Myocyte (in vitro differentiated cells): ENCODE results near the gene PDE6H. TPM values are rescaled to one million over a fixed set of nuclear protein-coding genes. Genes with fewer than 3 reads are reported as not detected.
A peak's percentile ranks its signal among the peaks of the same experiment; 100 is the strongest.

ENCODE experiments used
- DNase-seq: peaks from one replicate; pipeline ENCODE4 v3.0.0-alpha.2; 2012; ENCODE audit warnings: low read depth
- total RNA-seq: library from RNA; depleted of rRNA; stranded (reverse); fragments of >200 nt; gene quantifications from 2 replicates; pipeline ENCODE4 v1.2.3, GENCODE V29; 2014

PDE6H gene
- total RNA-seq, 1 donor from 2014 or later = not detected

DNA sequence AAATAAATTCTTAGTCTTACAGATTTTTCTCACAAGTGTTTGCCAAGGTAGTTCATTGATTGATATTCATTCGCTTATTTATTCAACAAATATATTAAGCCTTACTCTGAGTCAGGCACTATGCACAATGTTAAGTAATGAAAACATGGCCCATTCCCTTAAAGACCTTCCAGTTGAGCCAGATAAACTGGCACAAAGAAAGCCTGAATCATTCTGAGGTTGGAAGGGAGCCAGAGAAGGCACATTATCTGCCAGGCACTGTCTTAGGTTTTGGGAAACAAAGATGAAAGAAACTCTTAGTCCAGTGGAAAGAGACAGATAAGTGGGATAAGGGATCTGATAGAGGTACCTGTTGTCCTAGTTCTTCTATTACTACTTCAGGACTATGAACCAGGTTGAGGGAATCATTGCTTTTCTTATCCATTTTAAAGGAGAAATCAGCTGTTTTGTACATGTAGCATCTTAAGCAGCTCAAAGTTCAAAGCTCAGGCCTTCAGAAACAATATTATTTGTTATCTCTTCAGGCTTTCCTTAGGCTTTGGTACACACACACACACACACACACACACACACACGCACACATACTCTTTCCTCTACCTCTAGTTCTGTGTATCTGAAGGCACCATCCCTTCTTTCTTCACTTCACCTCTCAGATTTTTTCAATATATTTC, 27.0 kb downstream of the PDE6H start:
- DNase-seq = peak; percentile 48

DNA sequence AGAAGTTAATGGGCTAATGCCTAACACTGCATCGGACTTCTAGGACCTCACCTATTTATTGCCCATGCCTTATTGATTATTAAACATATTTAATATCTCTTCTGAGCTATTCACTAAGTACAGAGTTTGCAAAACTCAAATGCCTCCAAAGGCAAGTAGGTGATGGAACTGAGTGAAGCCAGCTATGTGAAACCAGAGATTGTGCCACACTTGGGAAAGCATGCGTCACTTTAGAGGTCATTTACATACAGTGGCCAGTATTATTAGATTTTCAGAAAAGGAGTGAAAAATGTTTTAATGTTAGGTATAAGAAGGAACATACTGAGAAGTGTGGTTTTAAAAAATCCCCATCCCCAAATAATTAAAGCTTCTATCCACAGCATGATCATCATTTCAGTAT, 27.7 kb downstream of the PDE6H start:
- no peak for DNase-seq

DNA sequence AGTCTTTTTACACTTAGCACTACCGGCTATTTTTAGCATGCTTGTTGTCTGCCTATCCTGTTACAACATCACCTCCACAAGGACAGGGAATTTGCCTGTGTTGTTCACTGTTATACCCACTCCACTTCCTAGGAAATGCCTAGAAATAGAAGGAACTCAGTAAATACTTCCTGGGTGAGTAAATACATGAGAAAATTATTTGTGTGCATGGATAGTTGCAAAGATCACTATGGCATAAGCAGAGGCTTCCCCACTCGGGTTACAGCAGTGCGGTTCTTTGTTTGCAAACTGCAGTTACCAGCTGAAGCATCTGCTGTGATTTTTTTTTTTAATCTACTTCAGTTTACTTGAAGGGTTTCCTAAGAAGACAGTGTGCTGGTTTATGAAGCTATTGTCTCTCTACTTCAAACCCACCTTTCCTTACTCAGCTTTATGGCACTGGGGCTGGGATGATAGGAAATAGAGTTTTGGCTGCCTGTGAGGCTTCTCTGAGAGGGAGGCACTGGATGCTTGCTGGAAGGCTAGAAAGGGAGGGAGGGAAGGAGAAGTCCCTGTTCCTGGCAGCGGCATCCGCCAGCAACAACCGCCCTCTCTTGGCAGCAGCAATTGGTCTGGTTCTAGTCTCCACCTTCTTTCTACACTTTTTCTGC, 29.0 kb downstream of the PDE6H start:
- DNase-seq = peak; percentile 56

DNA sequence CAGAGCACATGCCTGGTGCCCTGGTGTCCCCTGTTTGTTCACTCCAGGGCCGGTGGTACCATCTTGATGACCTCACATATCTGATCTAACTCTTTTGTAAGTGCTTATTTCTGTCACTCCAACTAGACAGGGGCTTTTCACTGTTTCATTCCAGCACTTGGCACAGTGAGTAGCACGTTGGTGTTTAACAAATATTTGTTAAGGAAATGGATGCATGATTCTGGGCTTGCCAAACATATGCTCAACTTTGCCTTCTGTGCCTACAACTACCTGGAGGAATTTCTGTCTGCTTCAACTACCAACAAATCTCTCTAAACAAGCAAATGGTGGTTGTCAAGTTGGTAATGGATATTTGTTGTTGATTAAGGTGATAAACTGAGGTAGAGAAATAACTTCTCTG, 31.6 kb downstream of the PDE6H start:
- no peak for DNase-seq

- DNase-seq = no peak
Measured at GRCh38 chr12:15005064-15005463, 32.2 kb downstream of the PDE6H start.

- no peak for DNase-seq
Measured at GRCh38 chr12:15007551-15007950, 34.7 kb downstream of the PDE6H start.

- no peak for DNase-seq
Measured at GRCh38 chr12:15011162-15011561, 38.3 kb downstream of the PDE6H start.

- no peak for DNase-seq
Measured at GRCh38 chr12:15013634-15014179, 40.9 kb downstream of the PDE6H start.

- no peak for DNase-seq
Measured at GRCh38 chr12:15014708-15015107, 41.9 kb downstream of the PDE6H start.

DNA sequence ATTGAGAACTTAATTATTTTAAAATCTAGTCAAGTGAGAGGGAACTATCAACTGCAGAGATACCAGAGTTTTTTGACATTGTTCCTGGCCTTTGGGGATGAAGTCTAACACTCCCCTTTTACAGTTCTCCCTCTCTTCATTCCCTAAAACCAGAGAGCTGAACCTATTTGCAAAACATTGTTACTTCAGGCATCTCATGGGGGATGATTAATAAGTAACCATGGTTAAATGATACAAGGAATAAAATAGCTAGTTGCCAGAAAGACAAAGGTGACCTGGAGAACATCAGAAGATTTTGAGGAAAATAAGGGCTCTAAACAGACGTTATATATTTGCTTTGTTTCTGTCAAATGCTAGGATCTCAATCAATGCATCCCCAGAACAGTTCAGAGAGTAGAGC, 42.3 kb downstream of the PDE6H start:
- no peak for DNase-seq

DNA sequence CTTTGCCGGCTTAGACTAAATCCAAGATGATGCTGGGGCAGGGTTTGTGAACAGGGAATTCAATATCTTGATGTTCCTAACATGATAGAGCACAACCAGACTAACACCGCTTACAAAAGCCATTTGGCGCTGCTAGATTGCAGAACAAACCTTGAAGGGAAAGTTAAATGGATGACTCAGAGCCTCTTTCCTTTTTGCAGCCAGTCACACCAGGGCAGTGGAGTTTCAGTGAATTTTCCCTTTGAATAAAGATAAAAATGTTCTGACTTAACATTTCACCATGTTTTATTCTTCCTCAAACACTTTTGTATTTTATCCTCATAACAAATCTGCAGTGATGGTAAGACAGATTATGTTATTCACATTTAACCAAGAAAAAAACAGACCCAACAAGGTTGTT, 47.3 kb downstream of the PDE6H start:
- no peak for DNase-seq

Other genes starting within 250 kb of the PDE6H start
- 20.5 and 26.5 TPM in 2 replicates for gene WBP11, start 169.6 kb upstream of the PDE6H start, total RNA-seq
- 1.5 and 1.8 TPM in 2 replicates for gene C12orf60, start 169.4 kb upstream of the PDE6H start, total RNA-seq
- not detected in 2 replicates for gene SMCO3, start 158.9 kb upstream of the PDE6H start, total RNA-seq
- not detected in 2 replicates for gene ART4, start 129.5 kb upstream of the PDE6H start, total RNA-seq
- gene MGP, start 87.2 kb upstream of the PDE6H start, total RNA-seq = not detected in 2 replicates
- 0.47 TPM in 1 of 2 replicates, not detected in the other for gene ERP27, start 34.5 kb upstream of the PDE6H start, total RNA-seq
- gene ARHGDIB, start 11.4 kb upstream of the PDE6H start, total RNA-seq = 0.47 TPM in 1 of 2 replicates, not detected in the other
- gene RERG, start 248.4 kb downstream of the PDE6H start, total RNA-seq = 2.5 and 2.8 TPM in 2 replicates